Esophagus (tissue), 2 donors: ENCODE measurements around the gene ROBO4. TPM values are rescaled to one million over a fixed set of nuclear protein-coding genes. Genes with fewer than 3 reads are reported as not detected.

Experiments
- H3K27ac ChIP-seq, 2 donors: one replicate each; pipeline ENCODE4 v1.5.1; 2013; ENCODE audit warnings: low read depth in 2 of 2, mild to moderate bottlenecking in 2 of 2, inconsistent platforms in 1 of 2, low read length in 1 of 2, moderate library complexity in 1 of 2
- H3K27me3 ChIP-seq, 2 donors: one replicate each; pipeline ENCODE4 v1.6.1; 2013; ENCODE audit warnings: low read length in 2 of 2, control low read depth in 1 of 2, mild to moderate bottlenecking in 1 of 2; ENCODE audit not compliant: insufficient read depth in 2 of 2, control insufficient read depth in 1 of 2
- H3K36me3 ChIP-seq, 2 donors: one replicate each; pipeline ENCODE4 v1.6.1; 2013; ENCODE audit warnings: low read length in 1 of 2; ENCODE audit not compliant: control insufficient read depth in 2 of 2, insufficient read depth in 2 of 2
- H3K4me1 ChIP-seq, 2 donors: one replicate each; pipeline ENCODE4 v1.6.1; 2013; ENCODE audit warnings: low read length in 1 of 2; ENCODE audit not compliant: control insufficient read depth in 2 of 2, insufficient read depth in 2 of 2
- H3K4me3 ChIP-seq, 2 donors: one replicate each; pipeline ENCODE4 v1.5.1; 2013; ENCODE audit warnings: low read length in 2 of 2, mild to moderate bottlenecking in 2 of 2, low read depth in 1 of 2, moderate library complexity in 1 of 2
- H3K9me3 ChIP-seq, 2 donors: one replicate each; pipeline ENCODE4 v1.6.1; 2013; ENCODE audit warnings: mild to moderate bottlenecking in 2 of 2, low read depth in 1 of 2, low read length in 1 of 2, moderate library complexity in 1 of 2; ENCODE audit not compliant: control insufficient read depth in 2 of 2, insufficient read depth in 1 of 2
- WGBS, 2 donors: extraction: QIAGEN DNeasy Blood & Tissue Kit; methylation state at CpG; one replicate each; pipeline ENCODE4 v1.1.7; 2013; 5-methylcytosine and 5-hydroxymethylcytosine counted together
- polyA plus RNA-seq, 2 donors: library from polyadenylated mRNA; stranded (reverse); fragments of 200-250 nt; gene quantifications; one replicate each; pipeline ENCODE4 v1.2.3, GENCODE V29; 2013
- donor health status: healthy with polysubstance abuse.
- donor health status: Bipolar disorder and iron deficiency.

Gene ROBO4
- polyA plus RNA-seq, 2 donors = 3.2 TPM

DNA sequence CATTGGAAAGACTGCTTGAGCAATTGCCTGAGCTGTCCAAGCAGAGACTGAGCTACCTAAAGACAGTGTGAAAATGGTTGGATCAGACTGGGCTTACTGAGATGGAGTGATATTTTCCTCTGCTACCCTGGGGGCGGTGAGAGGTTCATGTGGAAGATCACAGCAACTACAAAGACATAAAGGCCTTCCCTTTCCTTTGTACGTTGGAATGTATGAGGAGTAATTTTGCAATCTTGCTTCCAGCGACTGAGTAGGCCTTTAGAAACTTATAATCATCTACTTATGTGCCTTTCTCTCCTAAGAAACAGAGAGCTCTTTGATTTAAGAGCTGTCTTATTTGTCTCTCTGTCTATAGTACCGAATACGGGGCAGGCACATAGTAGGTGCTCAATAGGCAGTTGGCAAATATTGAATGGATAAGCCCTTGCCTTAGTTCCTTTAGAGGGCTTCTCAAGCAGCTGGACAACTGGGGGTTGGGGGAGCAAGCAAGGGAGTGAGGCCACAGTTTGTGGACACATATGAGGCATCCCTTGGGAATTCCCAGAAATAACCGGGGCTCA lies 40.6 kb upstream of the ROBO4 start:
- Histone ChIP-seq H3K36me3 (no peaks in the 10 kb centered on the region), H3K27ac (no peak overlapping the region), H3K9me3 (no peaks in the 10 kb centered on the region), H3K27me3 (no peaks in the 10 kb centered on the region), H3K4me1 (no peaks in the 10 kb centered on the region), H3K4me3 (no peak overlapping the region)
- 67 to 71% methylated on average over 6 of the region's 6 CpGs for WGBS, 2 donors

DNA sequence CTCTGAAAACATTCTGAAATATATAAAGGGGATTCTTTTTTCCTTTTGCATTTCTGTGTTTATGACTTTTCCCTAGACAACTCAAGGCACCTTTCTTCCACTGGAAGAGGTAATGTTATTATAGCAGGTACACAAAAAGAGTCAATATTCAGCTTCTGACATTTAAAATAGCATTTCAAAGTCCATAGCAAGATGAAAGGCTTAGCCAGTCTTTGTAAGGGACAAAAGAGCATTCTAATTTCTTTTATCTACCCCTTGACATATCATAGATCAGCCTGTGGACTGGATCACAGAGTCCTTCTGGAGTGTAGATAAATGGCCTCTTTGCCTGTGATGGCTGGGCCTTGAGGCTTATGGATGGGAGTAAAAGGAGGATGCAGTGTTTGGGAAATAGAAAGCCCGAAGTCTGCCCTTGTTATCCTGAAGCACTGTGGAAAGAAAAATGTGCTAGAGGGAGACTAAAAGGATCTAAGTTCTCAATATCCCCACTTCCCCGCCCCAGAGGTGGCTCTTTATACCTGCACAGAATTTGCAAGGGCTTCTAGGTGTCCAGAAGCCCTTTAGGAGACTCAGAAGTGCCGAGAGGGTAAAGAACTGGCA lies 39.8 kb upstream of the ROBO4 start:
- no peaks in the 10 kb centered on the region for H3K9me3 ChIP-seq
- no peak overlapping the region for H3K27ac ChIP-seq
- no peaks in the 10 kb centered on the region for H3K36me3 ChIP-seq
- no peaks in the 10 kb centered on the region for H3K4me1 ChIP-seq
- H3K27me3 ChIP-seq = no peaks in the 10 kb centered on the region
- WGBS, 2 donors = 69 to 73% methylated on average over 3 of the region's 3 CpGs
- H3K4me3 ChIP-seq = no peak overlapping the region

DNA sequence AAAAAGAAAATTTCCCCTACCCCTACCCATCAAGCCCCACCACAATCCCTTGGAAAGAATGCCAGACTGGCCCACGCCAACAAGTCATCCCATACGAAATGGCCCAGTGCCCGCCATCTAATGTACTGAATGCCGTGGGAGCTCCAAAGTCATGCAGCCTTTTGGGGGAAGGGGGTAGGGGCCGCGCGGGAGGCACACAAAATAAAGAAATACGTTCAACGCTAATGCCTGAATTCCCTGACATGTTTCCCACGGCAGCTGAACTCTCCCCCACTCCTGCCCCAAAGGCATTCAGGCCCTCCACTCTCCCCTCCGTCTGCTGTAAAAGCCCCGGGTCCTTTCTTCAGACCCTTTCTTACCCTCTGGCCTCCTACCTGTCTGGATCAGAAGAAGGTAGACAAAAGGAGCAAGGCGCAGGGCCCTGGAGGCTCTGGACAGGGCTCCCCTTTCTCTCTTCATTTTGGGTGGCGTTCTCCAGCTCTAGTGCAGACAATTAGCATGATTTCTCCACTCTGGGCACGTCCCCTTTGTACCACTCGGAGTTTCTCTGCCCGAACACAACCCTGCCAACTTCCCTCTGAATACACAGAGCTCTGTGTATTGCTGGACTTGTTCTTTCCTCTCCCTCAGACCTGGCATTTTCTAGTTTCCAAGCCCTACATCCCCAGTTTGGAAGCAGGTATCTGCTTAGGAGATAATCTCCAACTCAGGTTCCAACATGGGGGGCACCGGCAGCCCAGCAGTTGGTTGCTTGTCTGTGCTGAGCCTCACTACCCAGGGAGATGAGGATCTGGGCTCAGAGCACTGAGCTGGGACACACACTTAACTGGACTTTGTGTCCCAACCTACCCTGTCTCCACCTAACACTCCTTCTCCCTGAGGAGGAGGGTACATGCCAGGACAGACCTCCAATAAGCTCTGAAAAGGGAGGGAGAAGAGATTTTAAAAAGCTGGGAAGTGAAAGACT lies 38.2 kb upstream of the ROBO4 start, which contains the start of gene HEPACAM:
TSS of gene HEPACAM (minus strand) at position 500 of the 967 bp plus-strand sequence. CDS start at position 459, 41 bp downstream.
- Histone ChIP-seq H3K4me1 (no peaks in the 10 kb centered on the region), H3K9me3 (no peaks in the 10 kb centered on the region), H3K4me3 (no peak within 1 kb of the TSS), H3K27ac (no peak within 1 kb of the TSS), H3K27me3 (no peaks in the 10 kb centered on the region), H3K36me3 (no peaks in the 10 kb centered on the region)
- WGBS, 2 donors = 81 to 87% methylated on average over 18 of the region's 18 CpGs

DNA sequence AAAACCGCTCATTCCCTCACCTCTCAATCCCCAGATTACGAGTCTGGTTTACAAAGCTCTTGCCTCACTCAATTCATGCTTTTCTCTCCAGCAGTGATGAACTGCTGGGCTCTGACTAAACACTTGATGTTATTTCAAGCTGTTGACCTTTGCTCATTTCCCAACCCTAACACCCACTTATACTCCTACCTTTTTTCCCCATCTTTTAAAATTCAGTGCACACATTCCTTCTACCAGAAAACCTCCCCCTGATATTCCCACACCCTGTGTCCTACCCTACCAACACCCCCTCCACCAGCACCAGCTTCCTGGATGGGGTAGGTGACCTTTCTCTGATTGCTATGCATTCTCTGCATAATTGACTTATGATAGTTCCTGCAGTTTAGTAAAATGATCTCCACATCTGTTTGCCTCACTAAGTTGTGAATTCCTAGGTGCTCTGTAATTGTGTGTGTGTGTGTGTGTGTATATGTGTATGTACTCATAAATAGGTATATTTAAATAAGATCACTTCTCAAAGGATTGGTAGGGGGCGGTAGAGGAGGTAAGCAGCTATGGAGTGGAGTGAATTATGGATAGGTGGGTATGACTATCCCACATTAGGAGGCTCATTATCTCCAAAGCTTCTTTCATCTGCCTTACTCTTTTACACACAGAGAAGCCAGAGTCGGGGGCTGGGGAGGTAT lies 37.3 kb upstream of the ROBO4 start:
- Histone ChIP-seq H3K9me3 (no peaks in the 10 kb centered on the region), H3K36me3 (no peaks in the 10 kb centered on the region), H3K4me1 (no peaks in the 10 kb centered on the region), H3K4me3 (no peak overlapping the region), H3K27me3 (no peaks in the 10 kb centered on the region), H3K27ac (no peak overlapping the region)
- WGBS, 2 donors = 73 to 76% methylated on average over 4 of the region's 4 CpGs

DNA sequence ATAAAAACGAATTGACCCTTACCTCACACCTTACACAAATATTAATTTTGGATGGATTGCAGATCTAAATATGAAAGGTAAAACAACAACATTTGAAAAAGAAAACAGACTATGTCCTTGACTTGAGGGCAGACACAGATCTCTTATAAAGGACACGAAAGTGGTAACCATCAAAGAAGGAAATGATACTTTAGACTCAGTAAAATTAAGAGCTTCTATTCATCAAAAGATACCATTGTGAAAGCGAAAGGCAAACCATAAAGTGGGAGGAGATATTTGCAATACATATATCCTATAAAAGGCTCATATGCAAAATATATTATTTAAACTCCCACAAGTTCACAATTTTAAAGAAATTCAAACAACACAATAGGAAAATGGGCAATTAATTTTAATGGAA lies 33.1 kb upstream of the ROBO4 start:
- no peak overlapping the region for H3K4me3 ChIP-seq
- no peaks in the 10 kb centered on the region for H3K36me3 ChIP-seq
- 66 to 67% methylated on average over 3 of the region's 3 CpGs for WGBS, 2 donors
- no peaks in the 10 kb centered on the region for H3K27me3 ChIP-seq
- H3K4me1 ChIP-seq = no peaks in the 10 kb centered on the region
- no peaks in the 10 kb centered on the region for H3K9me3 ChIP-seq
- H3K27ac ChIP-seq = no peak overlapping the region

DNA sequence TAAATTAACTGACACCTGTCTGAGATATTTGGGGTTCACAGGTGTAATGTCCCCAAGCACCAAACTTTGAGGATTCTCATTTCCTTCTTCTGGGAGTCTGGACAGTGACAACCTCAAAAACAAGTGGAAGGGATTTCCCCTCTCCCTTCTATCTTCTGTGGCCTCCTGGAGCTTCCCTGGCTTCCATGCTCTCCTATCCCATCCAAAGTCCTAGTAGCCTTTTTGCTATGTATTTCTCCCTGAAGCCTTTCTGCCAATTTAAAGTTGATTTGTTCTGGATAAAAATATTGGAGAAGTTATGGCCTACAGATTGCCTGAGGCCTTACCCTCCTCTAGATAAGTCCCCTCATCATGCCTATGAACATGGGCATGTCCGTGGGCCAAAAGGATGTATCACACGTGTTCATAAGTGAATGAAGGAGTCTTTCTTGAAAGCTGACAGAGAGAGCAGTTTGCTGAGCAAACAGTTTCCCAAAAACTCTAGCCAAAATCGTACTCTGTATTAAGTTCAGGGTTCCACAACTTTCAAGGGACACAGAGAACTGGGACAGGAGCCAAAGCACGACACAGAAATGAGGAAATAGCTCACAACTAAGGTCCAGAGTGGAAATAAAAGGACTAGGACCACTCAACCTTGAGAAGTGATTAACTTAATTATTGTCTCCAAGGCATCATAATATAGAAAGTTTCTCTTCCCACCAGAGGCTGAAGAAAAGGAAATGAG lies 31.4 kb upstream of the ROBO4 start:
- 39 to 48% methylated on average over 4 of the region's 4 CpGs for WGBS, 2 donors

DNA sequence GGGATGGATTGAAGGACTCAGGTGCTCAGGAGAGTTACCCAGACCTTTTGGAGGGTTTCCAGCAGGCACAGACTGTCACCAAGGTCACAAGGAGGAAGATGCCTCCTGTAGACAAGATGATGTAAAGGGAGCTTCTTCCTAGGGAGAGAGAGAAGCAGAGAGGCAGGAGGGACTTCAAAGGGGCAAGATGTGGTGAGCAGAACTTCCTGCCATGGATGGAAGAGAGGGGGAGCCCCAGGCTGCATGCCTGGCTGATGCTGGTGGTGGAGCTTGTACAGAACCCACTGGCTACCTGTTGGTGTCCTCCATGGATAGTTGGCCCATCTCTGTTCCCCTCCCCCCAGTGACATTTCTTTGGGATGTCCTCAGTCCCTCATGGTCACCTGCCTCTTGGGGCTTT lies 25.6 kb upstream of the ROBO4 start:
- H3K4me1 ChIP-seq = no peaks in the 10 kb centered on the region
- H3K27me3 ChIP-seq = no peaks in the 10 kb centered on the region
- no peaks in the 10 kb centered on the region for H3K36me3 ChIP-seq
- no peaks in the 10 kb centered on the region for H3K9me3 ChIP-seq
- no peak overlapping the region for H3K4me3 ChIP-seq
- no peak overlapping the region for H3K27ac ChIP-seq

More for the DNA sequence above, 31.4 kb upstream of the ROBO4 start:
- no peaks in the 10 kb centered on the region for H3K9me3 ChIP-seq
- H3K27me3 ChIP-seq = no peaks in the 10 kb centered on the region
- H3K36me3 ChIP-seq = no peaks in the 10 kb centered on the region
- no peak overlapping the region for H3K27ac ChIP-seq
- H3K4me1 ChIP-seq = no peaks in the 10 kb centered on the region
- H3K4me3 ChIP-seq = no peak overlapping the region

DNA sequence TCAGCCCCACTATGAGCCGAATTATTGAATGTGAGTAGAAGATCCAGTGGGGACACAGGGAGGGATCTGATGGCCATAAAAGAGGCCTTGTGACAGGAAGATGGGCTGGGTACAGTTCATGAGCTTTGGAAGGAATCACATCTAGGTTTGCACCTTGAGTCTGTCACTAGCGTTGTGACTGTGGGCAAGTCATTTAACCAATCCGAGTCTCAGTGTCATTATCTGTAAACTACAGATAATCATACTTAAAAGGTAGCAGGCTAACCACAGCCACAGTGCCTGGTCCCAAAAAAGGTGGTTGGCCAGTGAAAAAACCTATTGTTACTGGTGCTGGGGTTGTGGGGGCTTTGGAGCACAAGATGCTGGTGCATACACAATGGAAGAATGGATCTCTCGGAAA lies 25.2 kb upstream of the ROBO4 start:
- Histone ChIP-seq H3K36me3 (no peaks in the 10 kb centered on the region), H3K27ac (no peak overlapping the region), H3K27me3 (no peaks in the 10 kb centered on the region), H3K4me1 (no peaks in the 10 kb centered on the region), H3K4me3 (no peak overlapping the region), H3K9me3 (no peaks in the 10 kb centered on the region)
- WGBS, 2 donors = 85 to 88% methylated on average over 4 of the region's 4 CpGs
